ENCODE data around the gene NFIB. TPM values are rescaled to one million over a fixed set of nuclear protein-coding genes. Genes with fewer than 3 reads are reported as not detected.

Gene NFIB
- total RNA-seq, 1 experiment from 2014 or later: 14.3 TPM

DNA sequence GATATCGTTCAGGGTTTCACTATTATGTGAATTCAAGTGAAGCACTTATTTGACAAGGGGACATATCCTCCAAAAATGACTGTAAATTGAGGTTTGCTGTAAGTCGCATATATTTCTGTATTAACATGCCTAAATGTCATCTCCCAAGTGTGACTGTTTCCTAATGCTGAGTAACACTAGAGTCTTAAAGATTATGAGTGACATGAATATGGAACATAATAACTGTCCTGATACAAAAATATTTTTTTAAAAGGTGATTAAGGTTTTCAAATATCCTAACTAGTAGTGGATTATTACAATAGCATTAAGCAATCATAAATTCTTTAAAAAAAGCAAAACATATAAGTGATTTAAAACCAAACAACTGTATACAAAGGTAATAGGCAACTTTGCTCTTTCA is 3.6 kb downstream of the NFIB start:
- Mint-ChIP-seq H3K27me3 (ENCODE audit: low read depth) (peaks cover 12% of the 10 kb centered on the region), H3K4me1 (peaks cover 25 to 30% of the 10 kb centered on the region in 2 experiments), H3K36me3 (ENCODE audit: insufficient read depth in 1 of 3, low read depth in 3 of 3) (peaks cover 0 to 12% (median 4%) of the 10 kb centered on the region in 3 experiments; a peak in 5 of 7 replicates), H3K4me3 (no peak overlapping the region), H3K27ac (no peak overlapping the region), H3K9me3 (0 out of 5 replicates have a peak, but pooled peaks cover 0 to 2% of the 10 kb centered on the region in 2 experiments)
- Histone ChIP-seq H3K4ac (ENCODE audit: low read depth, low read length) (no peak overlapping the region), H4K5ac (ENCODE audit: insufficient read length, low read depth, low read length) (no peak overlapping the region), H3K27ac (ENCODE audit: insufficient read length, low read depth, low read length) (no peak overlapping the region), H3K79me1 (ENCODE audit: insufficient read depth, low read depth, low read length, poor library complexity, severe bottlenecking) (no peaks in the 10 kb centered on the region), H2BK20ac (ENCODE audit: low read depth, low read length, poor library complexity, severe bottlenecking) (no peak overlapping the region), H2BK5ac (ENCODE audit: insufficient read length, low read length) (no peak overlapping the region), H3K18ac (ENCODE audit: insufficient read length, low read depth, low read length) (no peak overlapping the region), H3K4me2 (ENCODE audit: insufficient read depth, insufficient read length, low read length) (no peak overlapping the region), H3K14ac (ENCODE audit: insufficient read depth, low read length) (no peak overlapping the region), H2BK120ac (ENCODE audit: low read depth, low read length, poor library complexity, severe bottlenecking) (no peak overlapping the region), H4K91ac (ENCODE audit: insufficient read length, low read depth, low read length) (no peak overlapping the region), H3K56ac (ENCODE audit: insufficient read length, low read depth, low read length) (no peak overlapping the region), H4K8ac (replicated peaks; ENCODE audit: insufficient read length, low read depth, low read length) (no peak overlapping the region), H3K9ac (ENCODE audit: extremely low read depth, insufficient read length, low read length) (no peak overlapping the region), H3K23ac (ENCODE audit: insufficient read length, low read depth, low read length) (no peak overlapping the region), H3K27me3 (ENCODE audit: insufficient read depth, low read length) (no peaks in the 10 kb centered on the region), H2AK5ac (ENCODE audit: insufficient read length, low read length) (no peak overlapping the region), H3K4me1 (ENCODE audit: insufficient read depth, low read length) (no peaks in the 10 kb centered on the region; the same call in 1 of the 2 replicates), H3T11ph (ENCODE audit: low read length) (no peak overlapping the region), H3K23me2 (ENCODE audit: insufficient read length, low read depth, low read length, poor library complexity, severe bottlenecking) (peaks cover 15% of the 10 kb centered on the region), H3K79me2 (ENCODE audit: insufficient read depth, low read length) (no peaks in the 10 kb centered on the region), H2BK15ac (ENCODE audit: low read depth, low read length) (no peak overlapping the region), H2AFZ (ENCODE audit: low read length) (no peak overlapping the region), H2BK12ac (ENCODE audit: insufficient read length, low read depth, low read length) (no peak overlapping the region), H4K20me1 (ENCODE audit: control insufficient read depth, insufficient read depth, insufficient read length) (no peaks in the 10 kb centered on the region), H3K9me3 (ENCODE audit: control insufficient read depth, low read depth, low read length) (no peaks in the 10 kb centered on the region)
- no peak for DNase-seq
- TF ChIP-seq, protein P1, sequence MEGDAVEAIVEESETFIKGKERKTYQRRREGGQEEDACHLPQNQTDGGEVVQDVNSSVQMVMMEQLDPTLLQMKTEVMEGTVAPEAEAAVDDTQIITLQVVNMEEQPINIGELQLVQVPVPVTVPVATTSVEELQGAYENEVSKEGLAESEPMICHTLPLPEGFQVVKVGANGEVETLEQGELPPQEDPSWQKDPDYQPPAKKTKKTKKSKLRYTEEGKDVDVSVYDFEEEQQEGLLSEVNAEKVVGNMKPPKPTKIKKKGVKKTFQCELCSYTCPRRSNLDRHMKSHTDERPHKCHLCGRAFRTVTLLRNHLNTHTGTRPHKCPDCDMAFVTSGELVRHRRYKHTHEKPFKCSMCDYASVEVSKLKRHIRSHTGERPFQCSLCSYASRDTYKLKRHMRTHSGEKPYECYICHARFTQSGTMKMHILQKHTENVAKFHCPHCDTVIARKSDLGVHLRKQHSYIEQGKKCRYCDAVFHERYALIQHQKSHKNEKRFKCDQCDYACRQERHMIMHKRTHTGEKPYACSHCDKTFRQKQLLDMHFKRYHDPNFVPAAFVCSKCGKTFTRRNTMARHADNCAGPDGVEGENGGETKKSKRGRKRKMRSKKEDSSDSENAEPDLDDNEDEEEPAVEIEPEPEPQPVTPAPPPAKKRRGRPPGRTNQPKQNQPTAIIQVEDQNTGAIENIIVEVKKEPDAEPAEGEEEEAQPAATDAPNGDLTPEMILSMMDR (conservative IDR thresholded peaks at IDR 0.05): no peak
- no CpG with 5 or more reads among the region's 2 CpGs for WGBS (ENCODE audit: extremely low coverage, insufficient read length, low lambda C conversion rate)

Data from H9 (cell line).